HuH-7 (cell line): Measurements from ENCODE around the gene COL9A3.
"Not testable (repeated sequence)": the region's sequence is repeated elsewhere in the genome, so short reads cannot be mapped to it uniquely, and the experiment has no call there.

Experiments
- DNase-seq: peaks from one replicate; pipeline ENCODE4 v3.0.0; 2011; ENCODE audit warnings: low spot score

Gene COL9A3

GRCh38 chr20:62856931-62857619, 40.2 kb downstream of the COL9A3 start:
- no peak for DNase-seq

- no peak for DNase-seq
Measured at GRCh38 chr20:62858058-62858830, 41.4 kb downstream of the COL9A3 start.

GRCh38 chr20:62859721-62860120, 42.9 kb downstream of the COL9A3 start:
- DNase-seq = no peak

GRCh38 chr20:62860391-62860923, 43.6 kb downstream of the COL9A3 start:
- DNase-seq = no peak

- no peak for DNase-seq
Measured at GRCh38 chr20:62860924-62861691, 44.3 kb downstream of the COL9A3 start.

- peak; percentile 89 for DNase-seq
Measured at GRCh38 chr20:62861726-62862336, 45.0 kb downstream of the COL9A3 start, which contains the start of gene TCFL5. Gene TCFL5, minus strand, starts transcription at chr20:62861822. Its CDS starts 152 bp downstream, at chr20:62861670.

GRCh38 chr20:62864207-62864606, 47.4 kb downstream of the COL9A3 start:
- DNase-seq = no peak

GRCh38 chr20:62872184-62872847, 55.5 kb downstream of the COL9A3 start:
- DNase-seq = peak; percentile 70

- DNase-seq = no peak
Measured at GRCh38 chr20:62872862-62873261, 56.0 kb downstream of the COL9A3 start.

- DNase-seq = no peak
Measured at GRCh38 chr20:62873280-62873679, 56.4 kb downstream of the COL9A3 start.

GRCh38 chr20:62873681-62874031, 56.8 kb downstream of the COL9A3 start:
- not testable (repeated sequence) for DNase-seq

GRCh38 chr20:62874964-62875344, 58.1 kb downstream of the COL9A3 start:
- no peak for DNase-seq

- peak; percentile 99 for DNase-seq
Measured at GRCh38 chr20:62875419-62876361, 58.8 kb downstream of the COL9A3 start.

GRCh38 chr20:62876501-62876901, 59.7 kb downstream of the COL9A3 start:
- DNase-seq = no peak

- DNase-seq = no peak
Measured at GRCh38 chr20:62876902-62877816, 60.3 kb downstream of the COL9A3 start.

GRCh38 chr20:62878244-62879038, 61.6 kb downstream of the COL9A3 start:
- DNase-seq = no peak

GRCh38 chr20:62879275-62880146, 62.7 kb downstream of the COL9A3 start:
- DNase-seq = no peak
